Measurements from ENCODE around the gene FNDC3B.

FNDC3B gene

GRCh38 chr3:172296975-172297332, 257.6 kb downstream of the FNDC3B start:
- no peak for DNase-seq

- no peak for DNase-seq
These were observed 258.9 kb downstream of the FNDC3B start for GRCh38 chr3:172298247-172298646.

- DNase-seq, result no peak
These were observed 260.8 kb downstream of the FNDC3B start for GRCh38 chr3:172300187-172300586.

- no peak for DNase-seq
These were observed 261.5 kb downstream of the FNDC3B start for GRCh38 chr3:172300862-172301261.

GRCh38 chr3:172302203-172302602, 262.8 kb downstream of the FNDC3B start:
- DNase-seq, result no peak

GRCh38 chr3:172303181-172303580, 263.8 kb downstream of the FNDC3B start:
- no peak for DNase-seq

- DNase-seq, result no peak
These were observed 264.7 kb downstream of the FNDC3B start for GRCh38 chr3:172303941-172304558.

GRCh38 chr3:172305552-172305951, 266.2 kb downstream of the FNDC3B start:
- DNase-seq, result no peak

GRCh38 chr3:172305974-172306373, 266.6 kb downstream of the FNDC3B start:
- DNase-seq, result no peak

- no peak for DNase-seq
These were observed 267.8 kb downstream of the FNDC3B start for GRCh38 chr3:172307141-172307560.

- no peak for DNase-seq
These were observed 269.7 kb downstream of the FNDC3B start for GRCh38 chr3:172309059-172309458.

- DNase-seq, result no peak
These were observed 270.5 kb downstream of the FNDC3B start for GRCh38 chr3:172309741-172310427.

- DNase-seq, result no peak
These were observed 271.0 kb downstream of the FNDC3B start for GRCh38 chr3:172310428-172310760.

GRCh38 chr3:172311217-172311616, 271.8 kb downstream of the FNDC3B start:
- DNase-seq, result no peak

- DNase-seq, result no peak
These were observed 272.6 kb downstream of the FNDC3B start for GRCh38 chr3:172312001-172312400.

GRCh38 chr3:172312711-172313110, 273.3 kb downstream of the FNDC3B start:
- DNase-seq, result no peak

- DNase-seq, result no peak
These were observed 274.3 kb downstream of the FNDC3B start for GRCh38 chr3:172313671-172314070.

- no peak for DNase-seq
These were observed 275.3 kb downstream of the FNDC3B start for GRCh38 chr3:172314591-172315160.

GRCh38 chr3:172315401-172316091, 276.2 kb downstream of the FNDC3B start:
- no peak for DNase-seq

- no peak for DNase-seq
These were observed 277.4 kb downstream of the FNDC3B start for GRCh38 chr3:172316758-172317157.

- DNase-seq, result no peak
These were observed 278.1 kb downstream of the FNDC3B start for GRCh38 chr3:172317481-172317880.

GRCh38 chr3:172317984-172318383, 278.6 kb downstream of the FNDC3B start:
- no peak for DNase-seq

- DNase-seq, result no peak
These were observed 280.2 kb downstream of the FNDC3B start for GRCh38 chr3:172319595-172319994.

GRCh38 chr3:172320468-172320867, 281.1 kb downstream of the FNDC3B start:
- no peak for DNase-seq

Data from NCI-H1092 (cell line).